GM18517 (cell line): ENCODE results near the gene ILF3.
A peak's percentile ranks its signal among the peaks of the same experiment; 100 is the strongest.

Source experiments
- ATAC-seq: cut with Tn5 transposase; IDR thresholded peaks from one replicate; pipeline ENCODE4 v1.9.1; 2021; ENCODE audit warnings: mild to moderate bottlenecking, moderate library complexity; ENCODE audit not compliant: unreplicated experiment

ILF3 gene

GRCh38 chr19:10653732-10654609 lies at the start of gene ILF3:
TSS of gene ILF3 (plus strand) at chr19:10654346. CDS start at chr19:10670606, 16,260 bp downstream.
- peak; percentile 84 for ATAC-seq

- no peak for ATAC-seq
Observed at GRCh38 chr19:10604460-10604980, 49.6 kb upstream of the ILF3 start.

GRCh38 chr19:10611907-10612306 lies 42.2 kb upstream of the ILF3 start:
- ATAC-seq: no peak

GRCh38 chr19:10612499-10613119 lies 41.5 kb upstream of the ILF3 start:
- ATAC-seq: no peak

- ATAC-seq: no peak
Observed at GRCh38 chr19:10615429-10616023, 38.6 kb upstream of the ILF3 start.

- no peak for ATAC-seq
Observed at GRCh38 chr19:10617409-10618121, 36.6 kb upstream of the ILF3 start.

GRCh38 chr19:10618846-10619245 lies 35.3 kb upstream of the ILF3 start:
- no peak for ATAC-seq

- no peak for ATAC-seq
Observed at GRCh38 chr19:10620786-10621185, 33.4 kb upstream of the ILF3 start.

GRCh38 chr19:10621966-10622365 lies 32.2 kb upstream of the ILF3 start:
- no peak for ATAC-seq

GRCh38 chr19:10624585-10624984 lies 29.6 kb upstream of the ILF3 start:
- ATAC-seq: no peak

- no peak for ATAC-seq
Observed at GRCh38 chr19:10625003-10625761, 29.0 kb upstream of the ILF3 start, which contains the start of gene SLC44A2. TSS of gene SLC44A2 (plus strand) at chr19:10625553. CDS start at chr19:10625634, 81 bp downstream.

- no peak for ATAC-seq
Observed at GRCh38 chr19:10625762-10626138, 28.4 kb upstream of the ILF3 start.

- ATAC-seq: no peak
Observed at GRCh38 chr19:10631874-10632273, 22.3 kb upstream of the ILF3 start.

GRCh38 chr19:10634430-10634829 lies 19.7 kb upstream of the ILF3 start:
- ATAC-seq: no peak

- ATAC-seq: no peak
Observed at GRCh38 chr19:10634963-10635362, 19.2 kb upstream of the ILF3 start.

GRCh38 chr19:10636304-10636972 lies 17.7 kb upstream of the ILF3 start:
- ATAC-seq: no peak

- ATAC-seq: no peak
Observed at GRCh38 chr19:10637894-10638293, 16.3 kb upstream of the ILF3 start.

- peak; percentile 60 for ATAC-seq
Observed at GRCh38 chr19:10639836-10640235, 14.3 kb upstream of the ILF3 start.

- no peak for ATAC-seq
Observed at GRCh38 chr19:10640361-10640760, 13.8 kb upstream of the ILF3 start.

GRCh38 chr19:10641248-10641647 lies 12.9 kb upstream of the ILF3 start:
- no peak for ATAC-seq
